ENCODE data around the gene CCDC201. TPM values are rescaled to one million over a fixed set of nuclear protein-coding genes. Genes with fewer than 3 reads are reported as not detected.

Gene CCDC201
- total RNA-seq, 1 donor from 2014 or later: not detected

- Mint-ChIP-seq H3K4me1 (ENCODE audit: low read depth, unreplicated experiment) (peaks cover 3% of the 10 kb centered on the region), H3K4me3 (ENCODE audit: unreplicated experiment) (no peak overlapping the region), H3K27ac (ENCODE audit: unreplicated experiment) (no peak overlapping the region), H3K27me3 (ENCODE audit: low read depth, unreplicated experiment) (peaks cover 23% of the 10 kb centered on the region), H3K36me3 (ENCODE audit: low read depth, unreplicated experiment) (peaks cover 3% of the 10 kb centered on the region), H3K9me3 (ENCODE audit: unreplicated experiment) (peaks cover 12% of the 10 kb centered on the region)
- Histone ChIP-seq H2AFZ (ENCODE audit: low read depth, low read length) (no peak overlapping the region), H3K4me2 (ENCODE audit: low read length) (peak overlapping the region; percentile 24), H4K20me1 (ENCODE audit: insufficient read depth, low read length) (no peaks in the 10 kb centered on the region), H3K27ac (ENCODE audit: low read depth, low read length) (no peak overlapping the region), H3K4me3 (ENCODE audit: insufficient read depth, low read depth, low read length) (no peak overlapping the region), H3K9me3 (ENCODE audit: insufficient read depth, low read depth, low read length) (peaks cover 5% of the 10 kb centered on the region), H3K9ac (ENCODE audit: low read length) (no peak overlapping the region), H3K27me3 (ENCODE audit: insufficient read depth, low read length) (no peaks in the 10 kb centered on the region), H3K4me1 (ENCODE audit: insufficient read depth, low read length) (peaks cover 22% of the 10 kb centered on the region), H3K36me3 (ENCODE audit: insufficient read depth, low read length) (no peaks in the 10 kb centered on the region), H3K79me2 (ENCODE audit: insufficient read depth, low read length) (no peaks in the 10 kb centered on the region)
- FAIRE-seq (no peak), DNase-seq (ENCODE audit: low read depth) (peak; percentile 51)
- TF ChIP-seq, protein P1, sequence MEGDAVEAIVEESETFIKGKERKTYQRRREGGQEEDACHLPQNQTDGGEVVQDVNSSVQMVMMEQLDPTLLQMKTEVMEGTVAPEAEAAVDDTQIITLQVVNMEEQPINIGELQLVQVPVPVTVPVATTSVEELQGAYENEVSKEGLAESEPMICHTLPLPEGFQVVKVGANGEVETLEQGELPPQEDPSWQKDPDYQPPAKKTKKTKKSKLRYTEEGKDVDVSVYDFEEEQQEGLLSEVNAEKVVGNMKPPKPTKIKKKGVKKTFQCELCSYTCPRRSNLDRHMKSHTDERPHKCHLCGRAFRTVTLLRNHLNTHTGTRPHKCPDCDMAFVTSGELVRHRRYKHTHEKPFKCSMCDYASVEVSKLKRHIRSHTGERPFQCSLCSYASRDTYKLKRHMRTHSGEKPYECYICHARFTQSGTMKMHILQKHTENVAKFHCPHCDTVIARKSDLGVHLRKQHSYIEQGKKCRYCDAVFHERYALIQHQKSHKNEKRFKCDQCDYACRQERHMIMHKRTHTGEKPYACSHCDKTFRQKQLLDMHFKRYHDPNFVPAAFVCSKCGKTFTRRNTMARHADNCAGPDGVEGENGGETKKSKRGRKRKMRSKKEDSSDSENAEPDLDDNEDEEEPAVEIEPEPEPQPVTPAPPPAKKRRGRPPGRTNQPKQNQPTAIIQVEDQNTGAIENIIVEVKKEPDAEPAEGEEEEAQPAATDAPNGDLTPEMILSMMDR (IDR thresholded peaks at IDR 0.05; ENCODE audit: insufficient read depth, low read depth, low read length): no peak
- no peak for TF ChIP-seq EZH2 (IDR thresholded peaks at IDR 0.05; ENCODE audit: insufficient read depth, low read length)
Observed at GRCh38 chr7:45881759-45882464, 9.0 kb upstream of the CCDC201 start.

DNA sequence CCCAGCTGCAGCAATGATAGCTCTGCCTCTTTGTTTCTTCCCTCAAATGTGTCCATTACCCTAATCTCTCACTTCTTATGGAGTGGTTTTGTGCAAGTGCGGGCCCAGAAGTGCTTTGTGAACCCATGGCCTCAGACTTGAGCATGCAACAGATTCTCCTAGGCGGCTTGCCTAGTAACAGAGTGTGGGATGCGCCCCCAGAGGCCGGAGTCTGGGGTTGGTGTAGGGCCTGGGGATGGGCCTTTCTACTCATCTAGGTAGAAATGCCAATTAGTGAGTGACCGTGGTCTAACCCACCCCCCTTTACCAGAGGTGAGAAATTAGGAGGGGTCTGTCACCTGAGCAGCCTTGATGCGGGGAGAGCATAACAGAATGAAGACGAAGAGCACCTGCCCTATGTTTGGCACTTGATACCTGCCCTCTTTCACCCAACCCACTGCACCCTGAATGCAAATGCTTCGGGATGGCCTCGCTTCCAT, 8.4 kb upstream of the CCDC201 start:
- TF ChIP-seq EZH2 (IDR thresholded peaks at IDR 0.05; ENCODE audit: insufficient read depth, low read length): no peak
- TF ChIP-seq, protein P1 (IDR thresholded peaks at IDR 0.05; ENCODE audit: insufficient read depth, low read depth, low read length): no peak
- H3K27me3 Mint-ChIP-seq (ENCODE audit: low read depth, unreplicated experiment): peaks cover 17% of the 10 kb centered on the region
- FAIRE-seq: no peak
- no peaks in the 10 kb centered on the region for H3K79me2 ChIP-seq (ENCODE audit: insufficient read depth, low read length)
- H2AFZ ChIP-seq (ENCODE audit: low read depth, low read length): no peak overlapping the region
- peaks cover 3% of the 10 kb centered on the region for H3K4me1 Mint-ChIP-seq (ENCODE audit: low read depth, unreplicated experiment)
- H3K9me3 Mint-ChIP-seq (ENCODE audit: unreplicated experiment): peaks cover 12% of the 10 kb centered on the region
- H3K4me3 ChIP-seq (ENCODE audit: insufficient read depth, low read depth, low read length): no peak overlapping the region
- H3K9ac ChIP-seq (ENCODE audit: low read length): no peak overlapping the region
- DNase-seq (ENCODE audit: low read depth): no peak
- peaks cover 3% of the 10 kb centered on the region for H3K36me3 Mint-ChIP-seq (ENCODE audit: low read depth, unreplicated experiment)
- no peak overlapping the region for H3K4me2 ChIP-seq (ENCODE audit: low read length)
- no peaks in the 10 kb centered on the region for H3K27me3 ChIP-seq (ENCODE audit: insufficient read depth, low read length)
- H3K27ac Mint-ChIP-seq (ENCODE audit: unreplicated experiment): no peak overlapping the region
- peaks cover 22% of the 10 kb centered on the region for H3K4me1 ChIP-seq (ENCODE audit: insufficient read depth, low read length)
- H3K9me3 ChIP-seq (ENCODE audit: insufficient read depth, low read depth, low read length): peaks cover 5% of the 10 kb centered on the region
- H4K20me1 ChIP-seq (ENCODE audit: insufficient read depth, low read length): no peaks in the 10 kb centered on the region
- no peak overlapping the region for H3K4me3 Mint-ChIP-seq (ENCODE audit: unreplicated experiment)
- H3K36me3 ChIP-seq (ENCODE audit: insufficient read depth, low read length): no peaks in the 10 kb centered on the region
- no peak overlapping the region for H3K27ac ChIP-seq (ENCODE audit: low read depth, low read length)

- Histone ChIP-seq H3K9me3 (ENCODE audit: insufficient read depth, low read depth, low read length) (peaks cover 5% of the 10 kb centered on the region), H3K4me1 (ENCODE audit: insufficient read depth, low read length) (peaks cover 17% of the 10 kb centered on the region), H3K27ac (ENCODE audit: low read depth, low read length) (no peak overlapping the region), H3K9ac (ENCODE audit: low read length) (no peak overlapping the region), H3K4me2 (ENCODE audit: low read length) (no peak overlapping the region), H4K20me1 (ENCODE audit: insufficient read depth, low read length) (no peaks in the 10 kb centered on the region), H3K27me3 (ENCODE audit: insufficient read depth, low read length) (no peaks in the 10 kb centered on the region), H3K4me3 (ENCODE audit: insufficient read depth, low read depth, low read length) (no peak overlapping the region), H2AFZ (ENCODE audit: low read depth, low read length) (no peak overlapping the region), H3K79me2 (ENCODE audit: insufficient read depth, low read length) (no peaks in the 10 kb centered on the region), H3K36me3 (ENCODE audit: insufficient read depth, low read length) (no peaks in the 10 kb centered on the region)
- Mint-ChIP-seq H3K36me3 (ENCODE audit: low read depth, unreplicated experiment) (peaks cover 3% of the 10 kb centered on the region), H3K4me1 (ENCODE audit: low read depth, unreplicated experiment) (peaks cover under 1% of the 10 kb centered on the region), H3K27me3 (ENCODE audit: low read depth, unreplicated experiment) (peaks cover 16% of the 10 kb centered on the region), H3K4me3 (ENCODE audit: unreplicated experiment) (no peak overlapping the region), H3K27ac (ENCODE audit: unreplicated experiment) (no peak overlapping the region), H3K9me3 (ENCODE audit: unreplicated experiment) (peaks cover 12% of the 10 kb centered on the region)
- DNase-seq (ENCODE audit: low read depth): no peak
- no peak for FAIRE-seq
- TF ChIP-seq EZH2 (IDR thresholded peaks at IDR 0.05; ENCODE audit: insufficient read depth, low read length): no peak
- TF ChIP-seq, protein P1 (IDR thresholded peaks at IDR 0.05; ENCODE audit: insufficient read depth, low read depth, low read length): no peak
Observed at GRCh38 chr7:45880433-45880860, 7.6 kb upstream of the CCDC201 start.

Data from astrocyte (in vitro differentiated cells and primary cell).